Caco-2 (cell line): ENCODE results near the gene IL15. TPM values are rescaled to one million over a fixed set of nuclear protein-coding genes. Genes with fewer than 3 reads are reported as not detected.

ENCODE experiments used
- BruUV-seq: library from RNA; stranded (reverse); fragments of 400-500 nt; replicated peaks from 2 replicates; lab custom pipeline; 2021; lab: Mats Ljungman, UMichigan
- CTCF ChIA-PET: fragments of 300-600 bp; sonication (Branson Sonifier 250); formaldehyde crosslinking; loops from one replicate; lab custom pipeline; 2022; ENCODE audit warnings: antibody characterized with exemption; lab: Charles Lee
- POLR2A ChIA-PET: fragments of 300-600 bp; sonication (Branson Sonifier 250); formaldehyde crosslinking; loops from one replicate; lab custom pipeline; 2022; ENCODE audit warnings: antibody characterized with exemption; lab: Charles Lee
- DNase-seq, 2 experiments: peaks; one replicate each; pipeline versions ENCODE4 v3.0.0 to v3.0.0-alpha.2; 2020 to 2022
- H3K27me3 ChIP-seq: replicated peaks from 2 replicates; pipeline ENCODE4 v1.6.0; 2011; ENCODE audit warnings: low read length; ENCODE audit not compliant: control insufficient read depth, insufficient read depth
- H3K36me3 ChIP-seq: 2 replicates; pipeline ENCODE4 v1.5.1; 2011; ENCODE audit warnings: low read length; ENCODE audit not compliant: control insufficient read depth, insufficient read depth
- H3K4me1 ChIP-seq: fragments of 250-450 bp; sonication (Bioruptor Pico); 2 replicates; pipeline ENCODE4 v1.5.1; 2020; ENCODE audit warnings: mild to moderate bottlenecking
- H3K4me3 ChIP-seq: 2 replicates; pipeline ENCODE4 v1.5.1; 2011; ENCODE audit warnings: low read depth, mild to moderate bottlenecking, control low read depth, low read length
- H3K9me3 ChIP-seq: fragments of 250-450 bp; sonication (Bioruptor Pico); 2 replicates; pipeline ENCODE4 v1.5.1; 2020; ENCODE audit warnings: mild to moderate bottlenecking, moderate library complexity
- H3K27ac Mint-ChIP-seq: one replicate; pipeline ENCODE4 v1.8.0; 2022; ENCODE audit warnings: mixed read lengths; ENCODE audit not compliant: unreplicated experiment
- H3K27me3 Mint-ChIP-seq: one replicate; pipeline ENCODE4 v1.8.0; 2022; ENCODE audit warnings: mixed read lengths; ENCODE audit not compliant: insufficient read depth, unreplicated experiment
- H3K36me3 Mint-ChIP-seq: one replicate; pipeline ENCODE4 v1.8.0; 2022; ENCODE audit warnings: mild to moderate bottlenecking, mixed read lengths; ENCODE audit not compliant: insufficient read depth, unreplicated experiment
- H3K4me1 Mint-ChIP-seq: one replicate; pipeline ENCODE4 v1.8.0; 2022; ENCODE audit warnings: low read depth, mixed read lengths; ENCODE audit not compliant: unreplicated experiment
- H3K4me3 Mint-ChIP-seq: one replicate; pipeline ENCODE4 v1.8.0; 2022; ENCODE audit warnings: mild to moderate bottlenecking, moderate library complexity, mixed read lengths; ENCODE audit not compliant: unreplicated experiment
- H3K9me3 Mint-ChIP-seq: one replicate; pipeline ENCODE4 v1.8.0; 2022; ENCODE audit warnings: mixed read lengths; ENCODE audit not compliant: unreplicated experiment
- intact Hi-C: fragments of 100-400 bp; cut with micrococcal nuclease; formaldehyde crosslinking; loops from one replicate; pipeline ENCODE4 v1.10.0; 2022; ENCODE audit not compliant: unreplicated experiment
- total RNA-seq: library from RNA; stranded (reverse); gene quantifications from 2 replicates; pipeline ENCODE4 v1.2.3, GENCODE V29; 2022
- TF ChIP-seq, protein P1 (sequence below), 2 experiments: fragments of 200-600 bp in 1 of 2; IDR thresholded peaks; 1 replicate in 1 of 2; 2 replicates in 1 of 2; pipeline versions ENCODE4 v1.5.1 to v1.8.0; 2011 to 2022; ENCODE audit warnings: antibody characterized with exemption in 1 of 2, control low read depth in 1 of 2, inconsistent platforms in 1 of 2, low read depth in 1 of 2, low read length in 1 of 2, mild to moderate bottlenecking in 1 of 2, moderate library complexity in 1 of 2; ENCODE audit not compliant: insufficient read depth in 1 of 2, severe bottlenecking in 1 of 2, unreplicated experiment in 1 of 2

Gene IL15
- total RNA-seq, 1 experiment from 2014 or later: not detected

DNA sequence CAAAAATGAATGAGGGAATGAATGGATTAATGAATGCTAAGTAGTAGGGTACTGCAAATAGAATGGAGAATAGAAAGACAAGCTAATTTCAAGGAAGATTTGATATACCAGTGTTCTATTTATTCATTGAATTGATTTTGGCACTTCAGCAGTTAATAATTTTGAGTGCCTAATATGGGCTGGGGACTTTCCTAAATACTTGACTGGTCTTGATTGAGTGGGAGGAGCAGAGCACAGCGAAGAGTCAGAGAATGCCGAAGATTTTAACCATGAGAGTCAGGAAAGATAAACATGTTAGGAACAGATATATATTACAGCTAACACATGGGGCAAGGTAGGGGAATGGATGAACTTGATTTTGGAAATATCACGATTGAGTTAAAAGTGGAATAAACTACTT is 10.6 kb downstream of the IL15 start:
- no peak overlapping the region for H3K4me3 Mint-ChIP-seq
- BruUV-seq: no TSS peak
- no peaks in the 10 kb centered on the region for H3K4me1 Mint-ChIP-seq
- Histone ChIP-seq H3K36me3 (no peaks in the 10 kb centered on the region), H3K4me1 (no peaks in the 10 kb centered on the region), H3K4me3 (no peak overlapping the region), H3K27me3 (no peaks in the 10 kb centered on the region), H3K9me3 (no peaks in the 10 kb centered on the region)
- peaks cover 20% of the 10 kb centered on the region for H3K27me3 Mint-ChIP-seq
- no peaks in the 10 kb centered on the region for H3K9me3 Mint-ChIP-seq
- ChIA-PET CTCF (no interaction called here), POLR2A (no interaction called here)
- H3K27ac Mint-ChIP-seq: no peak overlapping the region
- no peaks in the 10 kb centered on the region for H3K36me3 Mint-ChIP-seq
- intact Hi-C loops: no loop called here
- no peak for DNase-seq
- TF ChIP-seq, protein P1, sequence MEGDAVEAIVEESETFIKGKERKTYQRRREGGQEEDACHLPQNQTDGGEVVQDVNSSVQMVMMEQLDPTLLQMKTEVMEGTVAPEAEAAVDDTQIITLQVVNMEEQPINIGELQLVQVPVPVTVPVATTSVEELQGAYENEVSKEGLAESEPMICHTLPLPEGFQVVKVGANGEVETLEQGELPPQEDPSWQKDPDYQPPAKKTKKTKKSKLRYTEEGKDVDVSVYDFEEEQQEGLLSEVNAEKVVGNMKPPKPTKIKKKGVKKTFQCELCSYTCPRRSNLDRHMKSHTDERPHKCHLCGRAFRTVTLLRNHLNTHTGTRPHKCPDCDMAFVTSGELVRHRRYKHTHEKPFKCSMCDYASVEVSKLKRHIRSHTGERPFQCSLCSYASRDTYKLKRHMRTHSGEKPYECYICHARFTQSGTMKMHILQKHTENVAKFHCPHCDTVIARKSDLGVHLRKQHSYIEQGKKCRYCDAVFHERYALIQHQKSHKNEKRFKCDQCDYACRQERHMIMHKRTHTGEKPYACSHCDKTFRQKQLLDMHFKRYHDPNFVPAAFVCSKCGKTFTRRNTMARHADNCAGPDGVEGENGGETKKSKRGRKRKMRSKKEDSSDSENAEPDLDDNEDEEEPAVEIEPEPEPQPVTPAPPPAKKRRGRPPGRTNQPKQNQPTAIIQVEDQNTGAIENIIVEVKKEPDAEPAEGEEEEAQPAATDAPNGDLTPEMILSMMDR (IDR thresholded peaks at IDR 0.05; ENCODE audit: insufficient read depth in 1 of 2, low read depth in 1 of 2, low read length in 1 of 2, severe bottlenecking in 1 of 2, unreplicated experiment in 1 of 2): no peak

DNA sequence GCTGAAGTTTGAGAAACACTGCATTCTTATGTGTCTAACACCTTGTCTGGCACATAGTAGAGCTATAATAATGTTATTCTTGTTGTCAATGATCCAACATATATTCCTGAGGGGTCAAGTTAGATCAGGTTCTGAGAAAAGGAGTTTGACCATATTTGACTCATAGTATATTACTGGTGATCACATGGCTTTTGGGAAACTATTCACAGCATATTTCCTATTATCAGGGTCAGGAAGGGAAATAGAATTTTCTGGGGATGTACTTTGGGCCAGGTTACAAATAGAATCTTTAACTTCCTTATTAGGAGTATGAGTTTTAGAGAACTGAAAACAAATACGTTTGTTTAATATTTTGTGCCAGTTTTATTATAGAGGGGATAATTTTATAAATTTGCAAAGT is 11.6 kb downstream of the IL15 start:
- TF ChIP-seq, protein P1 (IDR thresholded peaks at IDR 0.05; ENCODE audit: insufficient read depth in 1 of 2, low read depth in 1 of 2, low read length in 1 of 2, severe bottlenecking in 1 of 2, unreplicated experiment in 1 of 2): no peak
- H3K36me3 Mint-ChIP-seq: no peaks in the 10 kb centered on the region
- Histone ChIP-seq H3K4me1 (no peaks in the 10 kb centered on the region), H3K36me3 (no peaks in the 10 kb centered on the region), H3K9me3 (no peaks in the 10 kb centered on the region), H3K4me3 (no peak overlapping the region), H3K27me3 (no peaks in the 10 kb centered on the region)
- ChIA-PET CTCF (no interaction called here), POLR2A (no interaction called here)
- H3K4me3 Mint-ChIP-seq: no peak overlapping the region
- H3K9me3 Mint-ChIP-seq: no peaks in the 10 kb centered on the region
- H3K27ac Mint-ChIP-seq: no peak overlapping the region
- peaks cover 20% of the 10 kb centered on the region for H3K27me3 Mint-ChIP-seq
- no TSS peak for BruUV-seq
- H3K4me1 Mint-ChIP-seq: no peaks in the 10 kb centered on the region
- no peak for DNase-seq
- intact Hi-C loops: no loop called here

DNA sequence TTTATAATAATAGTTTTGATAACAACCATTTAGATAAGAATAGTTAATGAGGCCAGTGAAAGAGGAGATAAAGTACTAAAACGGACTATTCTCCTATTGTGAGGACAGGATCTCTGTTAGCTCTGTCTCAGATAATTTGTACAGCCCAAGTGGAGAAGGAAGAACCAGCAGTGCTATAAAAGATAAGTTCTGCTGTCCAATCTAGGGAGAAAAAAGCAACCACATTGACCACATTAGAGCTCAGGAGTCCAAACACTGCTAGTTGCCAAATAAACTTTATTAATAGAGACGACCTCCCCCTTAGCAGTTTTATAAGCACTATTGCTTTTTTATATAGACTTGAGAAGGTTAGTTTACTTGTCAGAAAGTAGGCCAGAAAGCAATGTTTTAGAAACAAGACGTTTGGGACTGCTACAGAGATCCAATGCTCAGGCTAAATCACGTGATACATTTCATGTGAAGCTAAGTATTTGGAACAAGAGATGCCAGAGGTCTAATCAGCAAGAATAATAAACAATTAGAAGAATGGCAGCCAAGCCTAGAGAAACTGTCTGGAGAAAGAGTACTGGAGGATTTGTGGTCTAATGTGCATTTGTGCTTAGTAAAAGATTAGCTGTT is 15.9 kb downstream of the IL15 start:
- Mint-ChIP-seq H3K27ac (no peak overlapping the region), H3K4me1 (no peaks in the 10 kb centered on the region), H3K36me3 (no peaks in the 10 kb centered on the region), H3K27me3 (peaks cover 10% of the 10 kb centered on the region), H3K4me3 (no peak overlapping the region), H3K9me3 (no peaks in the 10 kb centered on the region)
- TF ChIP-seq, protein P1 (IDR thresholded peaks at IDR 0.05; ENCODE audit: insufficient read depth in 1 of 2, low read depth in 1 of 2, low read length in 1 of 2, severe bottlenecking in 1 of 2, unreplicated experiment in 1 of 2): no peak
- H3K36me3 ChIP-seq: no peaks in the 10 kb centered on the region
- no peak for DNase-seq
- ChIA-PET POLR2A (no interaction called here), CTCF (no interaction called here)
- H3K9me3 ChIP-seq: no peaks in the 10 kb centered on the region
- no peaks in the 10 kb centered on the region for H3K4me1 ChIP-seq
- no peaks in the 10 kb centered on the region for H3K27me3 ChIP-seq
- intact Hi-C loops: no loop called here
- BruUV-seq: no TSS peak
- no peak overlapping the region for H3K4me3 ChIP-seq
